Fibroblast of villous mesenchyme (primary cell): Measurements from ENCODE around the gene LGI1. TPM values are rescaled to one million over a fixed set of nuclear protein-coding genes. Genes with fewer than 3 reads are reported as not detected.

Experiments
- DNase-seq: peaks from one replicate; pipeline ENCODE4 v3.0.0-alpha.2; 2010; ENCODE audit warnings: low read depth
- H3K4me3 ChIP-seq: 2 replicates; pipeline ENCODE4 v1.5.1; 2011; ENCODE audit warnings: low read depth, mild to moderate bottlenecking, low read length
- CTCF ChIP-seq: IDR thresholded peaks from 2 replicates; pipeline ENCODE4 v1.5.1; 2012; ENCODE audit warnings: low read depth, mild to moderate bottlenecking, low read length; ENCODE audit not compliant: insufficient read depth
- total RNA-seq: library from RNA; depleted of rRNA; stranded (reverse); fragments of >200 nt; gene quantifications from 2 replicates; pipeline ENCODE4 v1.2.3, GENCODE V29; 2012

Gene LGI1
- total RNA-seq, 1 donor, result not detected

DNA sequence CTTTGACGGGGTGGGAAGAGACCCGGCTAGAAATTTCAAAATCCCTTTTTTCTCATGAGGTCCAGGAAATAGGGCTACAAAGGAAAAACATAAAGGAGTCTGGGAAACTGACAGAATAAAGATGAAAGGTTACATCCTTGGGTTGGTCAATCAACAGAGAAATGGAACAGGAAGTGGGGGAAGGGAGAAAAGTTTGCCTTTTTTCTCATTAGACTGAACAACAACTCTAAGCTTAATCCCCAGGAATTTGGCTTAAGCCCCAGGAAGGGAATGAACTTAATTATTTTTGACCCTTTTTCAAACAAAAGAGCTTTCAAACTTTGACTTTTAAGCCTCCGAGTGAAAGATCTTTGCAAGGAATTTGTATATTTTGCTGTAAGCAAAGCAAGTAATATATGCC lies 32.7 kb downstream of the LGI1 start:
- H3K4me3 ChIP-seq, result no peak overlapping the region
- TF ChIP-seq CTCF, result no peak
- no peak for DNase-seq

DNA sequence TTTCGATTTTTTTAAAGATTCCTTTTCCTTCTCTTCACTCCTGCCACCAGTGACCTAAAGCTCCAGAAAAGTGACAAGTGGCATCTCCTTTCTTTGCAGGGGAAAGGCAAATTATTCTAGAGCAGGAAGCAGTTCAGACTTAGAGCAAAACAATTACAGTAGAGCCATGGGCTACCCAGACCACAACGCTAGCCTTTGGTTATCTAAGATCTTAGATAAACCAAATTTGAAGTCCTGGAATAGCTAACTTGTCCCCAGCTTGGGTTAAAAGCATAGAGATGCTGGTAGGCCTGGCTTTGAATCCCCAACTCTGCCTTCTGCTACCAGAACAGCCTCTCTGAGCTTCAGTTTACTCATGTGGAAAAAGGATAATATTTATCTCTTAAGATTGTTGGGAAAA lies 38.4 kb downstream of the LGI1 start:
- no peak overlapping the region for H3K4me3 ChIP-seq
- DNase-seq, result no peak
- TF ChIP-seq CTCF, result no peak

DNA sequence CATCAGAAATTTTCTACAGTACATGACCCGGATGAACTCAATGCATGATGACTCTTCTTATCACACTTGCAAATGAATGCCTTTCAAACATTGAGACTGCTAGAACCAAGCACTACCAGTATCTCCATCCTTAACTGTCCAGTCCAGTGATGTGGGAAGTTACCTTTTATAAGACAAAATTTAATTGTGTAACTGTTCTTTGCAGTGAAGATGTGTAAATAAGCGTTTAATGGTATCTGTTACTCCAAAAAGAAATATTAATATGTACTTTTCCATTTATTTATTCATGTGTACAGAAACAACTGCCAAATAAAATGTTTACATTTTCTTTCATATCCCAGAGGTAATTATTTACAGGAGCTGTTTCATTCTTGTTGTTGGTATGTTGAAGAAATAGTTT lies 40.1 kb downstream of the LGI1 start:
- TF ChIP-seq CTCF, result no peak
- DNase-seq, result no peak
- no peak overlapping the region for H3K4me3 ChIP-seq

DNA sequence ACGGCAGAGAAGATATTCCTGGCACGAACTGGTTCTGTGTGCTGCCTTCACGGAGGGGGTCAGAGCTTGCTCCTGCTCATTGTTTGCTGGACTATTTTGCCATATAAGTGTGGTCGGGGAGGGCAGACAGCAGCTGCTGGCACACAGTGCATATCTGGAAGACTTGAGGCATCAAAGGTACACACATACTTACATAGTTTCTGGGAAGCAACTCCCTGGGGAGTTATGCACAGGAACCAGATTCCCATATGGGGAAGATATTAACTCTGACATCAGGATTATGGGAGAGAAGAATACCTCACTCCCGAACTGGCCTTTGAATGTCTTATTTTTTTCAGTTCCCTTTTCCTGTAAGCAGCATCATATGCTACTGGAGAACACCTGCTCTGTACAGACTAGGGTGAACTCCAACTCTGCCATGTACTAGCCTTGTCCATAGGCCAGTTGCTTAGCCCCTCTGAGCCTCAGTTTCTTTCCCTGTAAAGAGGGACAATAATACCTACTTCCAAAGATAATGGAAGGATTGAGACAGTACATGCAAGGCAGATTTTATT lies 41.5 kb downstream of the LGI1 start:
- no peak overlapping the region for H3K4me3 ChIP-seq
- DNase-seq, result no peak
- TF ChIP-seq CTCF, result no peak

DNA sequence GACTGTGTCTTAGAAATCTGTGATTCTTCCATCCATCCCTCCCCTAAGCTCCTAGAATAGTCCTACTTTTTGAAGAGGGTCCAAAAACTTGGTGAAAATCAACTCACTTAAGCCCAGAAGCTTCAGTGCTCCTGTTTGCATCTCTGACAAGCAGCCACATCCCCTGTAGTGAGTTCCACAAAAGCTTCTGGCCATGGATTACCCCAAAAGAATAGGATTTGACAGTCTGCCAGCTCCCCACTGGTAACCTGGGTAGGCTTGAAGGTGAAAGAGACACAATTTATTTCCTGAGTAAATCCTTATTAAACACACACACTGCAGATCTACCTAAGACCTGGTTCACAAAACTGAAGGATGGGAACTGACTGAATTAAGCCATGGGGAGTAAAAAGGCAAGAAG lies 46.5 kb downstream of the LGI1 start:
- no peak overlapping the region for H3K4me3 ChIP-seq
- DNase-seq, result no peak
- no peak for TF ChIP-seq CTCF

- H3K4me3 ChIP-seq, result no peak overlapping the region
- no peak for DNase-seq
- TF ChIP-seq CTCF, result no peak
Measured at GRCh38 chr10:93806903-93807302, 49.2 kb downstream of the LGI1 start.

GRCh38 chr10:93807371-93807770 lies 49.6 kb downstream of the LGI1 start:
- DNase-seq, result no peak
- TF ChIP-seq CTCF, result no peak

More at GRCh38 chr10:93807371-93807770, 49.6 kb downstream of the LGI1 start:
- H3K4me3 ChIP-seq, result no peak overlapping the region
